ENCODE data around the gene WDR3. TPM values are rescaled to one million over a fixed set of nuclear protein-coding genes. Genes with fewer than 3 reads are reported as not detected.

WDR3 gene
- polyA plus RNA-seq (2012; ENCODE audit: insufficient read length, low read depth) = 28.6 TPM

- TF ChIP-seq TAF1 (IDR thresholded peaks at IDR 0.05; ENCODE audit: borderline replicate concordance, insufficient read depth, low read length) = peak; percentile 67; the same call in 1 of the 2 replicates
- peak; percentile 95; the same call in 1 of the 2 replicates for TF ChIP-seq SIN3A (IDR thresholded peaks at IDR 0.05; ENCODE audit: borderline replicate concordance, insufficient read depth, low read length)
- peak; percentile 73; the same call in 1 of the 2 replicates for TF ChIP-seq POLR2AphosphoS5 (IDR thresholded peaks at IDR 0.05; ENCODE audit: low read depth, low read length)
- 0 out of 4 replicates have a peak, but pooled peaks of 1 of the 2 experiments have one; percentile 43 for TF ChIP-seq REST (IDR thresholded peaks at IDR 0.05; ENCODE audit: insufficient read depth in 1 of 2, low read depth in 2 of 2, low read length in 2 of 2)
- peak; percentile 7 for TF ChIP-seq FOXP2 (optimal IDR thresholded peaks at IDR 0.05; ENCODE audit: borderline replicate concordance, extremely low read depth, extremely low read length, insufficient read depth)
Measured at GRCh38 chr1:117929343-117930172, at the start of gene WDR3, which contains the start of gene GDAP2. TSS of gene WDR3 (plus strand) at chr1:117929739. CDS start at chr1:117933320, 3,581 bp downstream. TSS of gene GDAP2 (minus strand) at chr1:117929621. CDS start at chr1:117920357, 9,264 bp downstream.

GRCh38 chr1:117883616-117884015 lies 45.9 kb upstream of the WDR3 start:
- TF ChIP-seq TAF1 (IDR thresholded peaks at IDR 0.05; ENCODE audit: borderline replicate concordance, insufficient read depth, low read length) = no peak
- TF ChIP-seq SIN3A (IDR thresholded peaks at IDR 0.05; ENCODE audit: borderline replicate concordance, insufficient read depth, low read length) = no peak
- TF ChIP-seq FOXP2 (optimal IDR thresholded peaks at IDR 0.05; ENCODE audit: borderline replicate concordance, extremely low read depth, extremely low read length, insufficient read depth) = no peak
- no peak for TF ChIP-seq POLR2AphosphoS5 (IDR thresholded peaks at IDR 0.05; ENCODE audit: low read depth, low read length)
- no peak for TF ChIP-seq REST (IDR thresholded peaks at IDR 0.05; ENCODE audit: insufficient read depth in 1 of 2, low read depth in 2 of 2, low read length in 2 of 2)

GRCh38 chr1:117886101-117886795 lies 43.3 kb upstream of the WDR3 start:
- TF ChIP-seq FOXP2 (optimal IDR thresholded peaks at IDR 0.05; ENCODE audit: borderline replicate concordance, extremely low read depth, extremely low read length, insufficient read depth) (no peak), TAF1 (IDR thresholded peaks at IDR 0.05; ENCODE audit: borderline replicate concordance, insufficient read depth, low read length) (no peak), REST (IDR thresholded peaks at IDR 0.05; ENCODE audit: insufficient read depth in 1 of 2, low read depth in 2 of 2, low read length in 2 of 2) (no peak), SIN3A (IDR thresholded peaks at IDR 0.05; ENCODE audit: borderline replicate concordance, insufficient read depth, low read length) (no peak), POLR2AphosphoS5 (IDR thresholded peaks at IDR 0.05; ENCODE audit: low read depth, low read length) (no peak)

- TF ChIP-seq FOXP2 (optimal IDR thresholded peaks at IDR 0.05; ENCODE audit: borderline replicate concordance, extremely low read depth, extremely low read length, insufficient read depth) (no peak), SIN3A (IDR thresholded peaks at IDR 0.05; ENCODE audit: borderline replicate concordance, insufficient read depth, low read length) (no peak), POLR2AphosphoS5 (IDR thresholded peaks at IDR 0.05; ENCODE audit: low read depth, low read length) (no peak), TAF1 (IDR thresholded peaks at IDR 0.05; ENCODE audit: borderline replicate concordance, insufficient read depth, low read length) (no peak), REST (IDR thresholded peaks at IDR 0.05; ENCODE audit: insufficient read depth in 1 of 2, low read depth in 2 of 2, low read length in 2 of 2) (no peak)
Measured at GRCh38 chr1:117890452-117890851, 39.1 kb upstream of the WDR3 start.

All from PFSK-1 (cell line).